GM10847 (cell line): ENCODE measurements around the gene DUSP19.
A peak's percentile ranks its signal among the peaks of the same experiment; 100 is the strongest.

Experiments
- POLR2A ChIP-seq: IDR thresholded peaks from 2 replicates; pipeline ENCODE4 v1.6.1; 2011; ENCODE audit not compliant: insufficient read length; ENCODE audit errors: extremely low read depth

Gene DUSP19

DNA sequence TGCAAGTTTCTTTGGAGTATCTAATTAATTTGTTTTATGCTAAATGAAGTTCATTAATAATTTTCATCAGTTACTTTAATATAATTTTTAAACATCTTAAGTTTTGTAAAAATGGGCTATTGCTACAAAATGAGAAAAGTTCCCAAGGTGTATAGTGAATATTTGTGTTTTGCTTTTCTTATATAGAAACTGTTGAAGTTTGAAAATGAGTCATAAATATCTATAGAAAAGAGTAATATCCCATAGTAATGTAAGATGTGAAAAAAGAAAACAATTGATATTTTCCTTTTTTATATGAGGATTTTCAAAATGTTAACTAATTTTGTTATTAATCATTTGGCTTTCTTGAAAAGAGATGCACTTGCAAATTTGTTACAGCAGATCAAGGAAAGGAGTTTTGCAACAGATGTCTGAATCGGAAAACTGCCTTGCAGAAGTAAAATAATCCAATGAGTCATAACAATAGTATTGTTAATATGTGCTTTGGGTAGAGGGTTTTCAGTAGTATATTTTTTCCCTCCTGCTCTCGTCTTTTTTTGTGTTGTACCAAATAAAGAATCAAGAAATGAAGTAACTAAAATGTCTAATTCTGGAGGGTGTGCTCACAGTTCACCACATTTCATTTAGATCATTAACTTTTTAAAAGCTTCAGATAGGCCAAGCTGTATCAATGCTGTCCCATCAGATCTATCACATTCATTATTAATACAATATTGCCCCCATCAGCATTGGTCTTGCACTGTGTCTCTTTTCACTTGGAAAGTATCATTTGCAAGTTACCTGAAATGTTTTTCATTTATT lies 15.5 kb downstream of the DUSP19 start:
- no peak for TF ChIP-seq POLR2A

DNA sequence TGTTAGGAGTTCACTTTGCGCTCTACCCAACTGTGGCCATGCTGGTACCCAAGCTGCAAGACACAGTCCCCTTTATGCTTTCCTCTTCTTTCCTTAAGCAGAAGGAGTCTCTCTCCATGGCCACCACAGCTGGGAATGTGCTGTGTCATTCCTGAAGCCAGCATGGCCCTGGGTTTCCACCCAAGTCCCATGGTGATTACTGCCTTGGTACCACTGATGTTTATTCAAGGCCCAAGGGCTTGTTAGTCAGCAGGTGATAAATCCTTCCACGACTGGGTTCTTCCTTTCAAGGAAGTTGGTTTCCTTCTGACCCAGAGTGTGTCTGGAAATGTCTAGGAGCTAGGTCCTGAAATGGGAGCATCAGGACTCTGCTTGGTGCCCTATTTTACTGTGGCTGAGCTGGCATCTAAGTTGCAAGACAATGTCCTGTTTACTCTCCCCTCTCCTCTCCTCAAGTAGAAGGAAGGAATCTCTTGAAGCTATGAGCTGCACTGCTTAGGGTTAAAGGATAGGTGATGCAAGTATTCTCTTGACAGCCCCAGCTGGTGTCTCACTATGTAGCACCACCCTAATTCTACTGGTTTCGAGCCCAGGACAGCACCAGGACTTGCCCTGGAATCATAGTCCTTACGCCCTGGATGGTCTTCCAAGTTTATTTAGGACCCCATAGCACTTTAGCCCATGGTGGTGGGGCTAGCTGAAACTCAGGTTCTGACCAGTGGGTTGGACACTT lies 27.0 kb downstream of the DUSP19 start:
- no peak for TF ChIP-seq POLR2A

DNA sequence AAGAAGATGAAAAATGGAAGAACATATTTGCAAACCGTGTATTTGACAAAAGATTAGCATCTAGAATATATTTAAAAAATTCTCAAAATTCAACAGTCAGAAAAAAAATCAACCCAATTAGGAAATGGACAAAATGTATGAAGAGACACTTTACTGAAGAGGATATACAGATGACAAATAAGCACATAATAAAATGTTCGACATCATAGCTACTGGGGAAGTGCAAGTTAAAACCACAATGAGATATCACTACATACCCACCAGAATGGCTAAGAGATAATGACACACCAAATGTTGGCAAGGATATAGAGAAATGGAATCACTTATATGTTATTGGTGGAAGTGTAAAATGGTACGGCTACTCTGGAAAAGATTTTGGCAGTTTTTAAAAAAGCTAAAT lies 34.0 kb downstream of the DUSP19 start:
- no peak for TF ChIP-seq POLR2A

DNA sequence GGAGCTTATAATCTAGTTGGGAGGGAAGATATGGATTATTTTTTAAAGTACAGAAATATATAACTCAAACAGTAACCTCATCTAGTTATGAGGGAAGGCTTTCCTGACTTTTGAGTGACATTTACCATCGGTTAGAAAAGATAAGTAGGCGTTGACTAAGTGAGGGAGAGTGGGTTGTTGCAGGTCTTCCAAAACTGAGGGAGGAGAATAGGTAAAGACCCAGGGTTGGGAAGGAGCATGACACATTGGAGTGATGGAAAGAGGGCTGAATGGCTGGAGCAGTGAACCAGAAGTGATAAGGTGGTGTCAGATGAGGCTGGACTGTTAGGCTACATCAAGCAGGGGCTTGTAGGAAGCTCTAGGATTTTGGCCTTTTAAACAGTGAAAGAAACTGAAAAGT lies 35.1 kb downstream of the DUSP19 start:
- no peak for TF ChIP-seq POLR2A

DNA sequence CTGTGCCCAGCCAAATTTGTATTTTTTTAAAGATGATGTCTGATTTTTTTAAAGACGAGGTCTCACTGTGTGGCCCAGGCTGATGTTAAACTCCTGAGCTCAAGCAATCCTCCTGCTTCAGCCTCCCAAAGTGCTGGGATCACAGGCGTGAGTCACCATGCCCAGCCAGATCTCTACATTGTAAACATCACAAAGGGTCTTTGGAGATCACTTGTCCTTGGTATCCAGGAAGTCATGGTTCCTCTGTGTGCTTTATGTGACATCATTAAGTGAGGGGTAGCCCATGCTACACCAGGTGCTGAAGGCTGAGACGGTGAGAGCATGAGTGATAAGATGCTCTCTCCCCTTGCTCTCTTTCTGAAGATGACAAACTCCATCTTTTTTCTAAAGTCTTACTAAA lies 38.7 kb downstream of the DUSP19 start:
- TF ChIP-seq POLR2A: no peak

DNA sequence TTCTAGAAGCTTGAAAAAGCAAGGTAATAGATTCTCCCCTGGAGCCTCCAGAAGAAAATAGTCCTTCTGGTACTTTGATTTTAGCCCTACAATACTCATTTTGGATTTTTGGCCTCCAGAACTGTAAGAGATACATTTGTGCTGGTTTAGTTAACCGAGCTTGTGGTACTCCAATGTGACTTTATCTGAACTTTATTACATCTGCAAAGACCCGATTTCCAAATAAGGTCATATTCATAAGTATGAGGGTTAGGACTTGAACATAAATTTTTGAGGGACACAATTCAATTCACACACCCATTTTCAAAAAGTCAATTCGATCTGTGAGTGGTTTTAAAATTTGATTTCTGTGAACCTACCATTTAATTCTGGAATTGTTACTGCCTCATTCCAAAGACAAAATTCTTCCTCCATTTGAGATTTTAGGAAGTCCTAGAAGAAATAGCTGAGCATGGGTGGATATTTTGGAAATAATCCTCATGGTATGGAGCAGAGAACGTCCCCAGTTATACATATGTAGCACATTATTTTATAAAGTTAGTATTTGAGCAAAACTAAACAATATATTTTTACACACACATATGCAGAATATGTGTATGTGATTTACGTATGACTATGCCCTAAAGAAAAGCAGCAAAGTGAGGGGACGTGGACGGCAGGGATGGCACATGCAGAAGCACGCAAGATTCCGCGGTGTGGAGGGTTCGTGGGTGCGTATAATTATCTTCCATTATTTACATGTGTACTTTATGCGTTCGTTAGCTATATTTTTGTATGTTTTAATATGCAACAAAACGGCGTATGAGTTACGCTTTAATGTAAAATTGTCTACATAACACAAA lies 44.8 kb downstream of the DUSP19 start:
- no peak for TF ChIP-seq POLR2A

DNA sequence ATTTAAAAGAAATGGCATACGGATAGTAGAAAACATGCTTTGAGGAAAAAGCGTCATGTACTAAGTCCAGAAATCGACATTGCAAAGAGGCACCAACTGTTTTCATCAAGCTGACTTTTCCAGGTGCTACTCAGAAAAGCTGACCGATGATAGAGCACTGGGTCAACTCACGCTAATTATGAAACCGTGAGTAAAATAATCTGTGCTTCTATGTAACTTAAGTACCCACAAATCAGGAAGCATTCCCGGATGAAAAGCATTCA lies 45.3 kb downstream of the DUSP19 start:
- TF ChIP-seq POLR2A: no peak

DNA sequence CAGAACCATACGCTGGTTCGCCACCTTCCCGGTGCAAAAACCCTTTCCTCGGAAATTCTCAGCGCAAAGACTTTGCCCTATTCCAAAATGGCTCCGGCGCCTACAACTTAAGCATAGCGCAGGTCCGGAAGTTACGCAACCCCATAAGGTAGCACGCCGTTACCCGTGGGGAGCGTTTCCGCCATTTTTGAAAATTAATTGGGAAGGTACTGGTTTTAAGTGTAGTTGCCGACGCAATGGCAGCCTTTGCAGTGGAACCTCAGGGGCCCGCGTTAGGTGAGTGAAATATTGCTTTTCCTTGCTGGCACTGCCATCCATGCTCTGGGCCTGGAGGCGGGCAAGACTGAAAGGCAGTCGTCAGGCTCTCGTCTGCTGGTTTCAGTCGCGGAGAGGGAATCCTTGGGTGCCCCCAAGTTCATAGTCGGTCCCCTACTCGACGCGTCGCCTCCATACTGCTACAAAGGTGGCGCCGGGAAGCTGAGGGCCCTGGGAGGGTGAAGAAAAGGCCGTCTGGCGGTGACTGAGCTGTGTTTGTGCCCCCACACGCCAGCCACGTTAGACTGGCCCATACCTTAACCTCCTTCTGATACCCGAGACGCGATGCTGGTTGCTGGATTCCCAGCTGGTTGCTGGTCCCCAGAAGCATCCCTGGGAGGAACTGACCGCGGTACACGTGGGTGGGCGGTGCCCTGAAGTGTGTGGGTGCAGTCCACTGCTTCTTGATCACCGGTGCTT lies 45.8 kb downstream of the DUSP19 start, which contains the start of gene NUP35:
Gene NUP35 (plus strand): TSS at position 222 of the 735 bp plus-strand sequence. CDS start 15 bp downstream, at position 237.
- peak; percentile 46 for TF ChIP-seq POLR2A

DNA sequence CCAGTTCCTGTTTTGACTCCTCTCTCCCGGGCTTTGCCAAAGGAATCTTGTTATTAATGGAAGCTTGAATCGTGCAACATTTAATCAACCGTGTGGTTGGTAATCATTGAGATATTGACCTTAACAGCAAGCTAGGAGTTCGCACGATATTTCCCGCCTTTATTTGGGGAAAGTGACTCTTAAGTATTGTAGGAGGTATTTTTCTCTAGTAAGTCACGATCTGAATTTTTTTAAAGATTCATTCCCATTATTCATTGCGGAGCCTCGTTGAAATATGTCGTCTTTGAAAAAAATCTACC lies 46.4 kb downstream of the DUSP19 start:
- TF ChIP-seq POLR2A: no peak

DNA sequence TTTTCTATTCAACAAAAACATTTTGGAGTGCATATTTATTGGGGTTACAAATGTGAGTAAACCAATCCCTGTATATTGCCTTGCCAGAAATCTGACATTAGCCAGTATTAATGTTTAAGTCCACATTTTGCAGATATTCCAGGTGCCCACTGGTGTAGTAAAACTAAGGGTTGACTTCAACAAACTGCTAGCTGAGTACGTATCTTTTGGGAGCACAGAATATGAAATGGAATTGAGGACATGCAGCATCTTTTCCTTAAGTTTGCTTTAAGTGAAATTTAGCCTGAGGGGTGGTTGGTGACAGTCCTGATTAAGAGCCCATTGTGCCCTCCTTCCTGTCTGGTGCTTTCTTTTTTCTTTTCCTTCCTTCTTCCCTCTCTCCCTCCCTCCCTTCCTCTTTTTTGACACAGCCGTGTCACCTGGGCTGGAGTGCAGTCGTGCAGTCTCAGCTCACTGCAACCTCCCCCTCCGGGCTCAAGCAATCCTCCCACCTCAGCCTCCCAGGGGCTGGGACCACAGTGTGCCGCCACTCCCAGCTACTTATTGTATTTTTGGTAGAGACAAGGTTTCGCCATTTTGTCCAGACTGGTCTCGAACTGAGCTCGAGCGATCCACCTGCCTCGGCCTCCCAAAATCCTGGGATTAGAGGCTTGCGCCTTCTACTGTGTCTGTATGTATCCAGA lies 47.3 kb downstream of the DUSP19 start:
- TF ChIP-seq POLR2A: no peak

DNA sequence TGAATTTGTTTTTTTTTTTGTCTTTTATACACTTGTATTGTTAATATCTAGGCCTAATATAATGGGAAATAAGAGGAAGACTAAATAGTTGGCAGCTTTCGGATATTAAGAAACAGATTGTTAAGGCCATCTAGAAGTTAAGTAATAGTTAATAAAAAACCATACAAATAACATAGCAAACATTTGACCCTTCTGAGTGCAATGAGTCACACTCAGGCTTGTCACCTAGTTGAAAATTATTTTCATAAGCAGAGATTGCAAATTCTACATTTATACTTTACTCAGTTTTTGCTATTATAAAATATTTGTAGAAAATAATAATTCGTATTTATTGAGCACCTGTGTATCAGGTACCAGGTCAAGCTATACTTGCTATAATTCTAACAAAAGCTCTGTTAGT lies 48.1 kb downstream of the DUSP19 start:
- TF ChIP-seq POLR2A: no peak

DNA sequence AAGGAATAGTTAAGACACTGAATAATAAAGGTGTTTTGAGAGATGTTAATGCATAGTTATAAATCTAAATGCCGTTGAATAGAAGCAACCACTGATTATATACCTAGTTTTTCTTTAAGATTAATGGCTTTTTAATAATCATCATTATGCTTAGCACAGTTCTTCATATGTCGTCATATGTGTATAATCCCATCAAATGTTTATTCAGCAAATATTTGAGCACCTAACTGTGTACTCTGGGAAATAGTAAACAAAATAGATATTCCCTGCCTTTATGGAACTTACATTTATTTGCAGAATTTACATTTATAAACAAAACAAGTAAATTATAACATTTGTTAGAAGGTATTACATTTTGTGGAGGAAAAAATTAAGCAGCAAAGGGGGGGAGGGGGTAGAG lies 55.5 kb downstream of the DUSP19 start:
- no peak for TF ChIP-seq POLR2A

DNA sequence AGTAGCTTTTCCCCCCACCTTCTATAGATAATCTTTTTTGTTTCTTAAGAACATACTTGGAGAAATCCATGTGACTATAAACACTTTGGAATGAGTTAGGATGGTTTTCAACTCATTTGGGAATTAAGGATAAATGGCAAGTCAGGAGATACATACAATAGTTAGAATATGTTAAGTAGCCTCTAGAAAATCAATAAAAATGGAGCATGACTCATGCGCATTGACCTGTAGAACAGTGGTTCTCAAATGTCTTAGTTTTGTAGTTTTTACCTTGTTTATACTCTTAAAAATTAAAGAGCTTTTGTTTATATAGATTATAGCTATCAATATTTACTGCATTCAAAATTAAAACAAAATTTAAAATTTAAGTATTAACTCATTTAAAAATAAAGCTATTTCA lies 70.4 kb downstream of the DUSP19 start:
- no peak for TF ChIP-seq POLR2A

DNA sequence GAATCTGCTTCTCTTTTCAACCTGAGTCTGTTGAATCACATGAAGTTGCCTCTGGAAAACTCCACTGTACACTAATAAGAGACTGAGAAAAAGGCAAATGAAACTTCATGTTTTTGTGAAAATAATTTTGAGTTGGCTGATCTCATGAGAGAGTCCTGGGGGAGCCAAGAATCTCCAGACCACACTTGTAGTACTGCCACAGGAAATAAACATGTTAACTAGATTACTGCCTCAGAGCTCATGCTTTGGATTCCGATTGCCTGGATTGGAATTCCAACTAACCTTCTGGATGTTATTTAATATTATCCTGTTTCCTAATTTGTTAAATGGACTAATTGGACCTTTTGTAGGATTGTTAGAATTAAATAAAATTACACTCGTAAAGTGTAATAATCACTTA lies 70.9 kb downstream of the DUSP19 start:
- no peak for TF ChIP-seq POLR2A
